IMR-90 (cell line): Measurements from ENCODE around the gene PLEKHF1. TPM values are rescaled to one million over a fixed set of nuclear protein-coding genes. Genes with fewer than 3 reads are reported as not detected.

ENCODE experiments used
- MAZ ChIP-seq: IDR thresholded peaks from 2 replicates; pipeline ENCODE4 v1.6.1; 2012; ENCODE audit warnings: low read depth, mild to moderate bottlenecking, low read length, improper control_type of control experiment, moderate library complexity, borderline replicate concordance
- USF2 ChIP-seq: fragments of 150-350 bp; IDR thresholded peaks from 2 replicates; pipeline ENCODE4 v1.6.1; 2017; ENCODE audit warnings: mild to moderate bottlenecking, antibody characterized with exemption, low read length, low read depth
- polyA plus RNA-seq, 3 experiments: library from polyadenylated mRNA; depleted of rRNA; stranded (reverse); fragments of >200 nt; gene quantifications; 2 replicates each; pipeline ENCODE4 v1.2.3, GENCODE V29; 2012; ENCODE audit warnings: low replicate concordance in 1 of 3
- total RNA-seq: library from RNA; depleted of rRNA; stranded (reverse); fragments of >200 nt; gene quantifications from 2 replicates; pipeline ENCODE4 v1.2.3, GENCODE V29; 2012

Gene PLEKHF1
- total and polyA plus RNA-seq, 2 of the 4 experiments (the other 2 are of a cell fraction): 5.0 to 6.6 TPM

- TF ChIP-seq MAZ: peak; percentile 64; the same call in 1 of the 2 replicates
- TF ChIP-seq USF2: no peak
These were observed 29.7 kb downstream of the PLEKHF1 start (continued) for GRCh38 chr19:29694669-29695627.
